G401.6 (cell line): ENCODE data around the gene TNNI3.
A peak's percentile ranks its signal among the peaks of the same experiment; 100 is the strongest.
"Not testable (repeated sequence)": the region's sequence is repeated elsewhere in the genome, so short reads cannot be mapped to it uniquely, and the experiment has no call there.

Experiments
- FAIRE-seq: peaks from 2 replicates; lab custom pipeline; 2012; peaks lifted over from hg19 to GRCh38; lab: Jason Lieb, UNC

The TNNI3 gene

GRCh38 chr19:55173186-55173713 is 15.7 kb upstream of the TNNI3 start:
- no peak for FAIRE-seq

- FAIRE-seq: no peak
Measured at GRCh38 chr19:55172741-55173140, 15.2 kb upstream of the TNNI3 start.

DNA sequence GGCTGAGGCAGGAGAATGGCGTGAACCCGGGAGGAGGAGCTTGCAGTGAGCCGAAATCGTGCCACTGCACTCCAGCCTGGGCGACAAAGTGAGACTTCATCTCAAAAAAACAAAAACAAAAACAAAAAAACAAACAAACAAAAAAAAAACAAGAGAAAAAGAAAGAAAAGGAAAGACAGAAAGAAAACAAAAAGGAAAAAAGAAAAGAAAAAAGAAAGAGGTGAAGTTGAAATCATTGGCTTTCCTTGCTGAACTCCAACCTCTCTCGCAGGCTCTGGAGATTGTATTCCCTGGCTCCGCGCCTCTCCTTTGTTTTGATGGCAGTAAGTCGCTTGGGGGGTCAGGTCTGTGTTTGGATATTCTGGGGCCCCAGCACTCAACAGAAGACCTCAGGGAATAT is 14.8 kb upstream of the TNNI3 start:
- FAIRE-seq: not testable (repeated sequence)

DNA sequence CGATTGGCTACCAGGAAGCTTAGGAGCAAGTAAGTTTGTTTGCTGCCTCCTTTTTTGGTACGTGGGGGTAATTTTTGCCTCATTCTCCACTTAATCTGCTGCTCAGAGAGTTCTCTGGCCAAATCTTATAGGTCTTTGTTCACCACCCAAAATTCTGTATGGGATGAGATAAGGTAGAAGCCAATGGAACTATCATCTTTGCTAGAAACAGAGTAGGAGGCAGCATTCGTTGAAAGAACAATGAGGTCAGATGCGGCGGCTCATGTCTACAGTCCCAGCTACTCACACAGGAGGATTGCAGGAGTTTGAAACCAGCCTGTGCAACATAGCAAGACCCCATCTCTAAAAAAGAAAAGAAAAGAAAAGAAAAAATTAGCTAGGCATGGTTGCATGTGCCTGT is 13.9 kb upstream of the TNNI3 start:
- no peak for FAIRE-seq

DNA sequence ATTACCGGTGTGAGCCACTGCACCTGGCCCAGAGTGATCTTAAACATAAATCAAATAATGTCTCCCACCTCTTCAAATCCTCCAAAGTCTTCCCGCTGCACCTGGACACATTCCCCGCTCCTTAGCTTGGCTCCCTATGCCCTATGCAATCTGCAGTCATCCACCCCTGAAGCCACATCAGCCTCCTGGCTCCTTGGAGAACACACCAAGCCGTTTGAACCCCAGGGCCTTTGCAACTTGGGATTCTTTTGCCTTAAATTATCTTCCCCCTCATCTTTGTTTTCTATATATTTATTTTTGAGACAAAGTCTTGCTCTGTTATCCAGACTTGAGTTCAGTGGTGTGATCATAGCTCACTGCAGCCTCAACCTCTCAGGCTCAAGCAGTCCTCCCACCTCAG is 11.6 kb upstream of the TNNI3 start:
- FAIRE-seq: no peak

DNA sequence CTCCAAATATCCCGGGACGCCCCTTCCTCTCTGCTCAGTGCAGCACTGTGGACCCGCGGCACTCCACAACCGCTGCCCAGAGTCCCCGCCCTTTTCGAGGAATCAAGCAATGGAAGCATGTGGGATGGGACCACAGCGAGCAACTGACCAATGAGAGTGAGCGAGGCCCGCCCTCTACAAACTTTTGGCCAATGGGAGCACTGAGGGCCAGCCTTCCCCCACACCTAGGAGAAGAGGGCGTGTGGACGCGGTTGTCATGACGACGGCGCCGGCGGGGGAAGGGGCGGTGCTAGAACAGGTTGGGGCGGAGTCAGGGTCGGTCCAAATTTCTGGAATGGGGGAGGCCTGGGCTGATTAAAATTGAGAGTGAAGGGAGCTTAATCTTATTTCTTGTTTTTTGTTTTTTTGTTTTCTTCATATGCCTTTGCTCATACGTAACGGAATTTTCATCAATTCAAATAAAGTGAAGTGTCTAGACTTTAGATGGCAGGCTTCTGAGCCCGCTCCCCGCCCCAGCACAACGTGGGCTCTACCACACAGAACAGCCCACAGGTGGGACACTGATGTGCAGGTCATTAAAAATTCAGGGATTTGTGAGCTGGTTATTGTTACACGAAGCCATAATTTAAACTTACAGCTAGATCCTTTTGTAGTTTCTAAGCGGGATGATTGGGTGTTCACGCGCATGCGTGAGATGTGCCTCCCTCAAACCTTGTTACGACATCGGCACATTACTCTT is 9.2 kb upstream of the TNNI3 start, which contains the start of gene DNAAF3:
Gene DNAAF3 (minus strand): TSS at position 84 of the 739 bp plus-strand sequence. CDS start 200 bp downstream, outside the sequence.
- peak; percentile 98 for FAIRE-seq

DNA sequence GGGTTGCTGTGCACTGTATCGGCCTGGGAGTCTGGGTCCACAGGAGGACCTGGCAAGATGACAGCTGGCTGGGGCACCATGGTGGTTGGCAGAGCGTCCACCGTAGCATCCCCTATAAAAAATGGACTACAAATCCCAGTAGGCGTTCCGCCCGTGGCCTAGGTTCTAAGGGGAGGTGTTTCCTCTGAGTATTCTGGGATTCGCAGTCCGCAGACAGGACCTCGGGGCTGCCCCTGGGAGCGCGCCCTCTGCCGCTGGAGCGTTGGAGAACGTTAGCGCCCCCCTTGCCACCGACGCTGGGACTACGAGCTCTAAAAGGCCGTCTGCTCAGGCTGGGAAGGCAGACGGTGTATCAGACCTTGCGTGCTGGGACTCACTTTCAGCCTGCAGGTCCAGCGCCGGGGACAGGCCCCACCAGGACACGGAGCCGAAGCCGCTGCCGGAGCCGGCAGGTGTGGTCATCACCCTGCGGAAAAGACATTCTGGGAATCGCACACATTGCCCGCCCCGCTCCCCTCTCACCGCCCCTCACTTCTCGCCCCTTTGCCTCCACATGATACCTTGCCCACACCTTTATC is 8.5 kb upstream of the TNNI3 start:
- peak; percentile 79 for FAIRE-seq

- FAIRE-seq: no peak
Measured at GRCh38 chr19:55161571-55162322, 4.2 kb upstream of the TNNI3 start.

- FAIRE-seq: no peak
Measured at GRCh38 chr19:55160986-55161365, 3.4 kb upstream of the TNNI3 start.

- FAIRE-seq: peak; percentile 95
Measured at GRCh38 chr19:55160128-55160985, 2.8 kb upstream of the TNNI3 start.

- peak; percentile 72 for FAIRE-seq
Measured at GRCh38 chr19:55158848-55159749, 1.6 kb upstream of the TNNI3 start.

- FAIRE-seq: no peak
Measured at GRCh38 chr19:55158423-55158822, 891 bp upstream of the TNNI3 start.

DNA sequence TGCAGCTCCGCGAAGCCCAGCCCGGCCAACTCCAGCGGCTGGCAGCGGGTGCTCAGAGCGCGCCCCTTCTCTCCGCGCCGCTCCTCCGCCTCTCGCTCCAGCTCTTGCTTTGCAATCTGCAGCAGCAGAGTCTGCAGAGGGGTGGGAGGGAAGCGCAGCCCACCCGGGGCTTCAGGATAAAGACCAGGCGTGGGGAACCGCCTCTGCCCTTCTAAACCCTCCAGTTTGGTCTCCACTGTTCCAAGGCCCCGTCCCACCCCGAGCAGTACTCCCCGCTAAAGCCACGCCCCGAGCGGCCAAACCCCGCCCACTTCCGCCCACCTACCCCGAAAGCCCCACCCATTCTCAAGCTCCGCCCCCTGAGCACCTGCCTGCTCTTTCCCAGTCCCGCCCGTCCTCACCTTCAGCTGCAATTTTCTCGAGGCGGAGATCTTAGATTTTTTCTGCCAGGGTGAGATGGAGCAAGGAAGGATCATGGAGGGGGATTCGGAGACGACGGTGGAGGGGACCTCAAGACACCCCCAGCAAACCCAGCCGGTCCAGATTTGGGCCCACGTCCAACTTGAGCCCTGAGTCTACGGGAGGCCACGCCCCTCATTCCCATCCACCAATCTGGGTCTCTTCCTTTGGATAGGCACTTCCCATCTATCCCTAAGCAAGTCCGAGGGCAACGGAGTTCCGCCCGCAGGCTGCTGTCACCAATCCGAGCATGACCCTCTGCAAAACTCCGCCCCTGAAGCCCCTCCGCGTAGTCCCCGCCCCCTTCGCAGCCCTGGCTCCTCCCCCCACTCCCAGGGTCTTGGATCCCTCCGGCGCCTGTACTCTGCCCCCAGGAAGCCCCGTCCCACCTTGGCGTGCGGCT is 1.1 kb downstream of the TNNI3 start:
- peak; percentile 93 for FAIRE-seq

- FAIRE-seq: not testable (repeated sequence)
Measured at GRCh38 chr19:55155784-55156183, 1.7 kb downstream of the TNNI3 start.

- FAIRE-seq: no peak
Measured at GRCh38 chr19:55153652-55154264, 3.8 kb downstream of the TNNI3 start.

GRCh38 chr19:55152017-55152416 is 5.5 kb downstream of the TNNI3 start:
- FAIRE-seq: peak; percentile 78

GRCh38 chr19:55149078-55150003 is 8.2 kb downstream of the TNNI3 start, which contains the start of gene TNNT1:
TSS of gene TNNT1 (minus strand) at chr19:55149206. CDS start at chr19:55147157, 2,049 bp downstream.
- FAIRE-seq: no peak

DNA sequence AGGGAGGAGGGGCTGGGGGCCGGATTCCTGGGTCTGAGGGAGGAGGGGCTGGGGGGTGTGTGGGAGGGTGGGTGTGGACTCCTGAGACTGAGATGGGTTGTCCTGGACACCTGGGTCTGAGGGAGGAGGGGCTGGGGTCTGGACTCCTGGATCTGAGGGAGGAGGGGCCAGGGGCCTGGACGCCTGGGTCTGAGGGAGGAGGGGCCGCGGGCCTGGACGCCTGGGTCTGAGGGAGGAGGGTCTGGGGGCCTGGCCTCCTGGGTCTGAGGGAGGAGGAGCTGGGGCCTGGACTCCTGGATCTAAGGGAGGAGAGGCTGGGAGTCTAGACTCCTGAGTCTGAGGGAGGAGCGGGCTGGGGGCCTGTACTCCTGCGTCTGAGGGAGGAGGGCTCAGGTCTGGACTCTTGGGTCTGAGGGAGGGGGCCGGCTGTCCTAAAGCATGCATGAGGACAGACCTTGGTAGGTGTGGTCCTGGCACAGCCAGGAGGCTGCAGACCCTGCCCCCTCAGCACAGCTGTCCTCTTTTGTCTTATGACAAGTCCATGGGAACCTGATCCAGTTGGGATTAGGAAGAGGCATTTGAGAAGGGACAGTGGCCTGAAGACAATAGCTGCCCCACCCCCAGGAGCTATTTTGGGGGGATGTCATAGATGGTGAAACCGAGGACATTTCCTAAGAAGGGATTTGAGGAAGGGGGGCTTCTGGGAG is 9.8 kb downstream of the TNNI3 start:
- no peak for FAIRE-seq
